Renal pelvis (tissue), 4 donors: ENCODE measurements around the gene C1QB. TPM values are rescaled to one million over a fixed set of nuclear protein-coding genes. Genes with fewer than 3 reads are reported as not detected.
A peak's percentile ranks its signal among the peaks of the same experiment; 100 is the strongest.
"Not testable (repeated sequence)": the region's sequence is repeated elsewhere in the genome, so short reads cannot be mapped to it uniquely, and the experiment has no call there.

Experiments used
- DNase-seq: peaks from one replicate; pipeline ENCODE4 v3.0.0-alpha.2; 2013
- polyA plus RNA-seq, 3 donors: library from polyadenylated mRNA; unstranded; fragments of 120-200 nt; gene quantifications; one replicate each; pipeline ENCODE4 v1.2.1, GENCODE V29; 2013; ENCODE audit not compliant: insufficient read length in 3 of 3

The C1QB gene
- polyA plus RNA-seq, 3 donors = 7.4 to 10.4 (median 8.3) TPM

- no peak for DNase-seq
These were observed 5.5 kb downstream of the C1QB start for GRCh38 chr1:22658385-22659163.

GRCh38 chr1:22660716-22661241, 7.7 kb downstream of the C1QB start:
- no peak for DNase-seq

GRCh38 chr1:22661880-22662279, 8.8 kb downstream of the C1QB start:
- DNase-seq = no peak

- no peak for DNase-seq
These were observed 9.3 kb downstream of the C1QB start for GRCh38 chr1:22662318-22662717.

- DNase-seq = no peak
These were observed 10.0 kb downstream of the C1QB start for GRCh38 chr1:22662986-22663408.

- DNase-seq = no peak
These were observed 12.7 kb downstream of the C1QB start for GRCh38 chr1:22665752-22666151.

GRCh38 chr1:22666412-22666811, 13.4 kb downstream of the C1QB start:
- no peak for DNase-seq

- not testable (repeated sequence) for DNase-seq
These were observed 15.8 kb downstream of the C1QB start for GRCh38 chr1:22668840-22669239.

GRCh38 chr1:22670352-22670975, 17.4 kb downstream of the C1QB start:
- DNase-seq = no peak

- DNase-seq = no peak
These were observed 19.0 kb downstream of the C1QB start for GRCh38 chr1:22671999-22672398.

GRCh38 chr1:22673486-22674409, 20.7 kb downstream of the C1QB start:
- peak; percentile 54 for DNase-seq

- no peak for DNase-seq
These were observed 21.3 kb downstream of the C1QB start for GRCh38 chr1:22674410-22674749.

- DNase-seq = not testable (repeated sequence)
These were observed 23.1 kb downstream of the C1QB start for GRCh38 chr1:22676151-22676550.

- no peak for DNase-seq
These were observed 24.0 kb downstream of the C1QB start for GRCh38 chr1:22676916-22677583.

- no peak for DNase-seq
These were observed 25.2 kb downstream of the C1QB start for GRCh38 chr1:22677931-22678896.

- no peak for DNase-seq
These were observed 27.7 kb downstream of the C1QB start for GRCh38 chr1:22680726-22681125.

- no peak for DNase-seq
These were observed 28.7 kb downstream of the C1QB start for GRCh38 chr1:22681556-22682276.

- no peak for DNase-seq
These were observed 30.5 kb downstream of the C1QB start for GRCh38 chr1:22683547-22683946.

- peak; percentile 87 for DNase-seq
These were observed 32.6 kb downstream of the C1QB start for GRCh38 chr1:22685591-22686059.

- no peak for DNase-seq
These were observed 34.2 kb downstream of the C1QB start for GRCh38 chr1:22687191-22687590.
